SK-N-SH treated with all-trans-retinoic acid at 6 μM for 48 hours (cell line): Measurements from ENCODE around the gene OR52I1.

Source experiments
- ATAC-seq: fragments of 200-7000 bp; cut with Tn5 transposase; 3 replicates; pipeline ENCODE4 v1.9.1; 2020; ENCODE audit warnings: mild to moderate bottlenecking, moderate library complexity
- ARNTL ChIP-seq: fragments of 450-650 bp; formaldehyde crosslinking; IDR thresholded peaks from 2 replicates; pipeline ENCODE4 v1.5.0; 2020; ENCODE audit warnings: low read depth, mild to moderate bottlenecking, moderate library complexity, borderline replicate concordance
- BACH2 ChIP-seq: fragments of 250-450 bp; sonication (Bioruptor Pico); IDR thresholded peaks from 2 replicates; pipeline ENCODE4 v1.9.0; 2021; ENCODE audit warnings: mild to moderate bottlenecking, borderline replicate concordance
- CREB5 ChIP-seq: fragments of 250-450 bp; sonication (Bioruptor Pico); IDR thresholded peaks from 2 replicates; pipeline ENCODE4 v1.5.1; 2020; ENCODE audit warnings: low read depth, mild to moderate bottlenecking, moderate library complexity
- CSDC2 ChIP-seq: fragments of 250-450 bp; sonication (Bioruptor Pico); IDR thresholded peaks from 2 replicates; pipeline ENCODE4 v1.5.0; 2020; ENCODE audit warnings: mild to moderate bottlenecking, moderate library complexity
- ESRRG ChIP-seq: fragments of 250-450 bp; sonication (Bioruptor Pico); IDR thresholded peaks from 2 replicates; pipeline ENCODE4 v1.6.1; 2021; ENCODE audit warnings: mild to moderate bottlenecking
- GLIS3 ChIP-seq: fragments of 250-450 bp; sonication (Bioruptor Pico); IDR thresholded peaks from 2 replicates; pipeline ENCODE4 v1.5.0; 2020; ENCODE audit warnings: mild to moderate bottlenecking, moderate library complexity
- PATZ1 ChIP-seq: fragments of 250-450 bp; sonication (Bioruptor Pico); IDR thresholded peaks from 2 replicates; pipeline ENCODE4 v1.8.0; 2020; ENCODE audit warnings: mild to moderate bottlenecking, moderate library complexity, borderline replicate concordance
- POU6F1 ChIP-seq: fragments of 250-450 bp; sonication (Bioruptor Pico); IDR thresholded peaks from 2 replicates; pipeline ENCODE4 v1.8.0; 2021; ENCODE audit warnings: low read depth, mild to moderate bottlenecking, moderate library complexity, borderline replicate concordance
- PPARA ChIP-seq: fragments of 250-450 bp; sonication (Bioruptor Pico); IDR thresholded peaks from 2 replicates; pipeline ENCODE4 v1.5.0; 2020; ENCODE audit warnings: mild to moderate bottlenecking, borderline replicate concordance
- TCF4 ChIP-seq: fragments of 250-450 bp; sonication (Bioruptor Pico); IDR thresholded peaks from 2 replicates; pipeline ENCODE4 v1.8.0; 2021; ENCODE audit warnings: mild to moderate bottlenecking, moderate library complexity, borderline replicate concordance
- TOX ChIP-seq: fragments of 250-450 bp; sonication (Bioruptor Pico); IDR thresholded peaks from 2 replicates; pipeline ENCODE4 v1.8.0; 2021; ENCODE audit warnings: mild to moderate bottlenecking, moderate library complexity, borderline replicate concordance
- TSHZ2 ChIP-seq: fragments of 250-450 bp; sonication (Bioruptor Pico); IDR thresholded peaks from 2 replicates; pipeline ENCODE4 v1.5.0; 2020; ENCODE audit warnings: mild to moderate bottlenecking, moderate library complexity
- ZC3H10 ChIP-seq: fragments of 250-450 bp; sonication (Bioruptor Pico); IDR thresholded peaks from 2 replicates; pipeline ENCODE4 v1.5.1; 2021; ENCODE audit warnings: mild to moderate bottlenecking, moderate library complexity
- ZFP3 ChIP-seq: fragments of 250-450 bp; sonication (Bioruptor Pico); IDR thresholded peaks from 2 replicates; pipeline ENCODE4 v1.5.0; 2020; ENCODE audit warnings: mild to moderate bottlenecking, moderate library complexity
- ZFP30 ChIP-seq: fragments of 450-650 bp; formaldehyde crosslinking; IDR thresholded peaks from 2 replicates; pipeline ENCODE4 v1.5.0; 2022; ENCODE audit warnings: mild to moderate bottlenecking, moderate library complexity
- ZNF565 ChIP-seq: fragments of 450-650 bp; formaldehyde crosslinking; conservative IDR thresholded peaks from 2 replicates; pipeline ENCODE4 v1.5.0; 2020; ENCODE audit warnings: low read depth, mild to moderate bottlenecking, moderate library complexity
- ZNF70 ChIP-seq: fragments of 450-650 bp; formaldehyde crosslinking; IDR thresholded peaks from 2 replicates; pipeline ENCODE4 v1.5.0; 2020; ENCODE audit warnings: mild to moderate bottlenecking, moderate library complexity
- ZNF8 ChIP-seq: fragments of 450-650 bp; formaldehyde crosslinking; IDR thresholded peaks from 2 replicates; pipeline ENCODE4 v1.5.0; 2020; ENCODE audit warnings: mild to moderate bottlenecking, moderate library complexity

OR52I1 gene

DNA sequence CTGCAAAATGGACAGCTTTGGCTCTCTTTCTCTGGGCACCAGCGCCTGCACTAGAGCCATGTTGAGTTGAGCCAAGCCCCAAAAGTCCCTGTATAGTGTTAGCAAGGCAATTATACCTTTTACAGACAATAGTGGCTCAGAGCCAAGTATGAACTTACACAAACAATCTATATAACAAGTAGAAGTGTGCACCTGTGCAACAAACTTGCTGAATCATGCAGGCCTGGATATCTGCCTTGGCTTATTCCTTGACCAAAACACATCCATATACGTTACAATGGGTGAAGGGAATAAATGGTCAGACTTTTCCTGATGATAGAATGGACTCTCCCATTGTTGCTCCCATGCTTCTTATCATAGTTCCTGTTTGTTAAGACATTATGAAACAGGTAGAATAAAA, 16.1 kb upstream of the OR52I1 start:
- no peak for TF ChIP-seq ZFP3
- no peak for TF ChIP-seq ZNF8 (CRISPR knock-in tag)
- TF ChIP-seq TSHZ2 (CRISPR knock-in tag), result no peak
- TF ChIP-seq POU6F1 (CRISPR knock-in tag), result no peak
- no peak for TF ChIP-seq ZNF70 (CRISPR knock-in tag)
- no peak for TF ChIP-seq ESRRG (CRISPR knock-in tag)
- TF ChIP-seq ARNTL (CRISPR knock-in tag), result no peak
- TF ChIP-seq BACH2 (CRISPR knock-in tag), result no peak
- TF ChIP-seq TOX (CRISPR knock-in tag), result no peak
- no peak for TF ChIP-seq ZC3H10 (CRISPR knock-in tag)
- TF ChIP-seq PATZ1 (CRISPR knock-in tag), result no peak
- no peak for TF ChIP-seq TCF4 (CRISPR knock-in tag)
- ATAC-seq, result no peak

DNA sequence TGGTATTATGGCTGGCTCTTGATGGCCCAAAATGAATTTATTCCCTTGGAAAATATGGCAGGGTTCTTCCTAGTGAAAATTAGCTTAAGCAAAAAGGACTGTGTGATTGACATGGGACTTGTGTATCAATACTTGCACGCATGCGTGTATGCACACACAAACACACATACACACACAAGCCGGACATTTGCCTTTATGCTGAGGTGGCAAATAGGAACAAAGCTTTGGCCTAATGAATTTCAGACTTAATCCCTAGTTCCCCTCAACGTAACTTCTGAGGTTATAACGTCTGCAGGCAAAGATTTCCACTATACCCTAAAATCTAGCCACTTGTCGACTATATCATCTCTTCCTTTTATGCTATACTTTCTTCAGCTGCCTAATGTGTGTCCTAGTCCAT, 15.2 kb upstream of the OR52I1 start:
- no peak for ATAC-seq
- no peak for TF ChIP-seq TCF4 (CRISPR knock-in tag)

- TF ChIP-seq TOX (CRISPR knock-in tag) (no peak), CSDC2 (CRISPR knock-in tag) (no peak)
- ATAC-seq, result no peak
Measured at GRCh38 chr11:4580124-4580523, 13.7 kb upstream of the OR52I1 start.

GRCh38 chr11:4581443-4581842, 12.4 kb upstream of the OR52I1 start, which contains the start of gene OR52I2:
Gene OR52I2, plus strand, starts transcription at chr11:4581743.
- no peak for TF ChIP-seq ZFP30 (CRISPR knock-in tag)
- no peak for TF ChIP-seq CREB5 (CRISPR knock-in tag)
- TF ChIP-seq PATZ1 (CRISPR knock-in tag), result no peak
- TF ChIP-seq ZNF70 (CRISPR knock-in tag), result no peak
- no peak for TF ChIP-seq ARNTL (CRISPR knock-in tag)
- no peak for TF ChIP-seq GLIS3 (CRISPR knock-in tag)
- no peak for TF ChIP-seq PPARA (CRISPR knock-in tag)
- TF ChIP-seq TSHZ2 (CRISPR knock-in tag), result no peak
- no peak for TF ChIP-seq ESRRG (CRISPR knock-in tag)
- no peak for TF ChIP-seq ZNF565
- ATAC-seq, result no peak
